ENCODE data around the gene AQP3. TPM values are rescaled to one million over a fixed set of nuclear protein-coding genes. Genes with fewer than 3 reads are reported as not detected.
A peak's percentile ranks its signal among the peaks of the same experiment; 100 is the strongest.
"Not testable (repeated sequence)": the region's sequence is repeated elsewhere in the genome, so short reads cannot be mapped to it uniquely, and the experiment has no call there.

The AQP3 gene
- total and polyA plus RNA-seq, 5 donors: 15.9 to 77.5 (median 18.7) TPM

- Histone ChIP-seq H3K27me3 (ENCODE audit: control insufficient read depth, insufficient read depth) (no peaks in the 10 kb centered on the region), H3K27ac (ENCODE audit: low read length) (no peak overlapping the region)
- WGBS: 82% methylated on average over 2 of the region's 2 CpGs
These were observed 16.0 kb downstream of the AQP3 start for GRCh38 chr9:33431420-33431819.

DNA sequence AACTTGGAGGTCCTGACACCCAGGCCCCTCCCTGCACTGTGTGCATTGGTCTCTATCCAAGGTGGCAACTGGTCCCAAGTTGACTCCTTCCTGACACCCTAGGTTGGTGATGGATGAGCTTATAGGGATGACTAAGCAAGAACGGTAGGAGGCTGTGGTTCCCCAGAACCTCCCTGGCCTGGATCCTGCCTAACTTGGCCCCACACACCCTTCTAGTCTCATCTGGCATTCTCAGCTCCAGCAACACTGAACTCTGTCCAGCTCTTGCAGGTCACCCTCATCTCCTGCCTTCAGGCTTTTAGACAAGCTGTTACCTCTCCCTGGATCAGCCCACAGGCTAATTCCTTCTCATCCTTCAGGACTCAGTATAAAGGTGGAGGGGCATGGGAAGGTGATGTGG is 16.5 kb downstream of the AQP3 start:
- Histone ChIP-seq H3K27me3 (ENCODE audit: control insufficient read depth, insufficient read depth) (no peaks in the 10 kb centered on the region), H3K9me3 (ENCODE audit: control insufficient read depth, low read length) (no peaks in the 10 kb centered on the region), H3K4me3 (ENCODE audit: low read length) (no peak overlapping the region), H3K27ac (ENCODE audit: low read length) (no peak overlapping the region), H3K4me1 (ENCODE audit: control insufficient read depth, insufficient read depth, low read length) (peaks cover 3% of the 10 kb centered on the region)
- 37% methylated on average over 1 of the region's 1 CpG for WGBS
- intact Hi-C loops (cut with DNase I): no loop called here
- no peak for ATAC-seq
- no peak for DNase-seq

More at GRCh38 chr9:33431420-33431819, 16.0 kb downstream of the AQP3 start:
- H3K4me3 ChIP-seq (ENCODE audit: low read length): no peak overlapping the region
- H3K9me3 ChIP-seq (ENCODE audit: control insufficient read depth, low read length): no peaks in the 10 kb centered on the region
- peaks cover 7% of the 10 kb centered on the region for H3K4me1 ChIP-seq (ENCODE audit: control insufficient read depth, insufficient read depth, low read length)
- ATAC-seq (no peak), DNase-seq (no peak)
- intact Hi-C loops (cut with DNase I): no loop called here

DNA sequence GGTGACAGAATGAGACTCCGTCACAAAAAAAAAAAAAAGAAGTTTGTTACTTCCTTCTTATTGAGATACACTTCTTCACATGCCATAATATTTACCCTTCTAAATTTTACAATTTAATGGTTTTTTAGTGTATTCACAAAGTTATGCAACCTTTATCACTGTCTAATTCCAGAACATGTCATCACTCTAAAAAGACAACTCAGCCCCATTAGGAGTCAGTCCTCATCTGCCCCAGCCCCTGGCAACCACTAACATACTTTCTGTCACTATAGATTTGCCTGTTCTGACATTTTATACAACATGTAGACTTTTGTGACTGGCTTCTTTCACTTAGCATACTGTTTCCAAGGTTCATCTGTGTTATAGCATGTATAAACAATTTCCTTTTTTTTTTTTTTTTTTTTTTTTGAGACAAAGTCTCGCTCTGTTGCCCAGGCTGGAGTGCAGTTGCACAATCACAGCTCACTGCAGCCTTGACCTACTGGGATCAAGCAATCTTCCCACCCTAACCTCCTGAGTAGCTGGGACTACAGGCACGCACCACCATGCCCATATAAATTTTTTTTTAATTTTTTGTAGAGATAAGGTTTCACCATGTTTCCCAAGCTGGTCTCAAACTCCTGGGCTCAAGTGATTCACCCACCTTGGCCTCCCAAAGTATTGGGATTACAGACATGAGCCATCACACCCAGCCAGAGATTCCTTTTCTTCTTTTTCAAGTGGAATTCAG is 18.0 kb downstream of the AQP3 start:
- intact Hi-C loops (cut with DNase I): no loop called here
- 64% methylated on average over 3 of the region's 3 CpGs for whole genome bisulfite sequencing
- no peak for DNase-seq
- Histone ChIP-seq H3K9me3 (ENCODE audit: control insufficient read depth, low read length) (no peaks in the 10 kb centered on the region), H3K4me3 (ENCODE audit: low read length) (no peak overlapping the region), H3K27me3 (ENCODE audit: control insufficient read depth, insufficient read depth) (no peaks in the 10 kb centered on the region), H3K27ac (ENCODE audit: low read length) (no peak overlapping the region), H3K4me1 (ENCODE audit: control insufficient read depth, insufficient read depth, low read length) (peaks cover 3% of the 10 kb centered on the region)
- no peak for ATAC-seq

GRCh38 chr9:33426843-33427293 is 20.5 kb downstream of the AQP3 start:
- intact Hi-C loops (cut with DNase I): no loop called here
- H3K27me3 ChIP-seq (ENCODE audit: control insufficient read depth, insufficient read depth): no peaks in the 10 kb centered on the region
- ATAC-seq (no peak), DNase-seq (no peak)
- 86% methylated on average over 7 of the region's 7 CpGs for WGBS
- H3K4me3 ChIP-seq (ENCODE audit: low read length): no peak overlapping the region
- H3K4me1 ChIP-seq (ENCODE audit: control insufficient read depth, insufficient read depth, low read length): peaks cover 3% of the 10 kb centered on the region
- no peak overlapping the region for H3K27ac ChIP-seq (ENCODE audit: low read length)
- H3K9me3 ChIP-seq (ENCODE audit: control insufficient read depth, low read length): no peaks in the 10 kb centered on the region

- H3K4me1 ChIP-seq (ENCODE audit: control insufficient read depth, insufficient read depth, low read length): no peaks in the 10 kb centered on the region
- H3K27ac ChIP-seq (ENCODE audit: low read length): no peak overlapping the region
- no peaks in the 10 kb centered on the region for H3K9me3 ChIP-seq (ENCODE audit: control insufficient read depth, low read length)
- 84% methylated on average over 4 of the region's 4 CpGs for WGBS
- no peak for ATAC-seq
- DNase-seq: no peak
- H3K4me3 ChIP-seq (ENCODE audit: low read length): no peak overlapping the region
- intact Hi-C loops (cut with DNase I): no loop called here
- H3K27me3 ChIP-seq (ENCODE audit: control insufficient read depth, insufficient read depth): no peaks in the 10 kb centered on the region
These were observed 22.3 kb downstream of the AQP3 start for GRCh38 chr9:33425128-33425533.

- DNase-seq; H3K4me3 ChIP-seq (ENCODE audit: low read length); H3K27ac ChIP-seq (ENCODE audit: low read length); H3K4me1 ChIP-seq (ENCODE audit: control insufficient read depth, insufficient read depth, low read length); H3K27me3 ChIP-seq (ENCODE audit: control insufficient read depth, insufficient read depth); H3K9me3 ChIP-seq (ENCODE audit: control insufficient read depth, low read length); intact Hi-C loops (cut with DNase I); ATAC-seq: not testable (repeated sequence)
- 96% methylated on average over 6 of the region's 6 CpGs for WGBS
These were observed 22.9 kb downstream of the AQP3 start for GRCh38 chr9:33424492-33424891.

GRCh38 chr9:33424043-33424442 is 23.4 kb downstream of the AQP3 start:
- 84% methylated on average over 7 of the region's 7 CpGs for WGBS
- H3K27ac ChIP-seq (ENCODE audit: low read length); H3K27me3 ChIP-seq (ENCODE audit: control insufficient read depth, insufficient read depth); H3K4me3 ChIP-seq (ENCODE audit: low read length); H3K9me3 ChIP-seq (ENCODE audit: control insufficient read depth, low read length); H3K4me1 ChIP-seq (ENCODE audit: control insufficient read depth, insufficient read depth, low read length); DNase-seq; ATAC-seq; intact Hi-C loops (cut with DNase I): not testable (repeated sequence)

- Histone ChIP-seq H3K4me1 (ENCODE audit: control insufficient read depth, insufficient read depth, low read length) (no peaks in the 10 kb centered on the region), H3K27ac (ENCODE audit: low read length) (no peak overlapping the region), H3K9me3 (ENCODE audit: control insufficient read depth, low read length) (no peaks in the 10 kb centered on the region), H3K27me3 (ENCODE audit: control insufficient read depth, insufficient read depth) (no peaks in the 10 kb centered on the region), H3K4me3 (ENCODE audit: low read length) (no peak overlapping the region)
- DNase-seq (no peak), ATAC-seq (no peak)
- intact Hi-C loops (cut with DNase I): loop anchor here in 1 of 4 donors (5.0 kb wide), 1 partner anchor 48 kb away; no protein-coding TSS in a partner anchor
- 72% methylated on average over 10 of the region's 10 CpGs for WGBS
These were observed 27.6 kb downstream of the AQP3 start for GRCh38 chr9:33419708-33420303.

GRCh38 chr9:33418090-33418489 is 29.3 kb downstream of the AQP3 start:
- H3K27ac ChIP-seq (ENCODE audit: low read length): no peak overlapping the region
- no peaks in the 10 kb centered on the region for H3K27me3 ChIP-seq (ENCODE audit: control insufficient read depth, insufficient read depth)
- no peak for DNase-seq
- intact Hi-C loops (cut with DNase I): loop anchor here in 1 of 4 donors (5.0 kb wide), 1 partner anchor 46 kb away; no protein-coding TSS in a partner anchor
- H3K4me1 ChIP-seq (ENCODE audit: control insufficient read depth, insufficient read depth, low read length): no peaks in the 10 kb centered on the region
- H3K9me3 ChIP-seq (ENCODE audit: control insufficient read depth, low read length): no peaks in the 10 kb centered on the region
- H3K4me3 ChIP-seq (ENCODE audit: low read length): no peak overlapping the region
- WGBS: 93% methylated on average over 8 of the region's 8 CpGs
- no peak for ATAC-seq

DNA sequence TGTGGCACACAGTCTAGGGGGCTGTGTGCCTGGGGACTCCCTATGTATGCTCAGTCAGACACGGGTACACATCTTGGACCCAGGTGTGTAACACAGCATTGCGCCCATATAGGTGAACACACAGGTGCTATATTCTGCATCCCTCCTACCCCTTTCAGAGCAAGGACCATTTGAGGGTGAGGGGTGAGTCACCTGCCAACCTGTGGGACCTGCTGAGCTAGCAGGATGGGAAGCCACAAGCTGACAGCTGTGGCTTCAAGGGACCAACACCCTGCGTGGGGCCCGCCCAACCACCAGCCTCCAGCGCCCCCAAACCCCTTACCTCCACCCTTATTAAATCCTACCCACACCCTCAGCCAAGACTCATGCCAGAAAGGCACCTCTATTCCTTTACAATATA is 30.4 kb downstream of the AQP3 start:
- Histone ChIP-seq H3K9me3 (ENCODE audit: control insufficient read depth, low read length) (no peaks in the 10 kb centered on the region), H3K27ac (ENCODE audit: low read length) (no peak overlapping the region), H3K4me3 (ENCODE audit: low read length) (no peak overlapping the region), H3K27me3 (ENCODE audit: control insufficient read depth, insufficient read depth) (no peaks in the 10 kb centered on the region), H3K4me1 (ENCODE audit: control insufficient read depth, insufficient read depth, low read length) (no peaks in the 10 kb centered on the region)
- intact Hi-C loops (cut with DNase I): loop anchor here in 1 of 4 donors (5.0 kb wide), 1 partner anchor 45 kb away; no protein-coding TSS in a partner anchor
- ATAC-seq (no peak), DNase-seq (no peak)
- 71% methylated on average over 5 of the region's 5 CpGs for WGBS

DNA sequence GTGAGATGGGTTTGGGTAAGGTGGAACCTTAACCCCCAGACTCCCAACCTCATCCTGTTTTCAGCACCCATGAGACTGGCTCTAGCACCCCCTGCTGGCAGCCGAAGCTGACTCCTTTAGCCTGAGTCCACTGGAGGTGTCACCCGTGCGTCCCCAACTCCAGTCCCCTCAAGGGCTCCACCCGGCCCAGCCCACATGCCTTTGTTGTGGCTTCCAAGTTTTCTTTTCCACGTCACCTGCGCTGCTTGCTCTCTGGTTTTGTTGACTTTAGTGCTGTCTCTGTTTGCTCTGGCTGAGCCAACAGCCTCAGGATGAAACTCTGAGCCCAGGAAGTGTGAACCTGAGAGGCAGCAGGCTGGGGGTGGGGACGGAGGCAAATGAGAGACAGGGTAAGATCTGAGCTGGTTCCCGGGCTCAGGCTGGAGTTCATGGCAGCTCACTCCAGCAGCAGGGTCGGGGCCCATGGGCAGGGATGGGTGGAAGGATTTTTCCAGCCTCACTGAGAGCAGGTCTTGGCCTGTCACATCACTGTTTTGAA is 31.8 kb downstream of the AQP3 start:
- WGBS: 30% methylated on average over 9 of the region's 9 CpGs
- Histone ChIP-seq H3K4me1 (ENCODE audit: control insufficient read depth, insufficient read depth, low read length) (no peaks in the 10 kb centered on the region), H3K27me3 (ENCODE audit: control insufficient read depth, insufficient read depth) (no peaks in the 10 kb centered on the region), H3K4me3 (ENCODE audit: low read length) (no peak overlapping the region), H3K9me3 (ENCODE audit: control insufficient read depth, low read length) (no peaks in the 10 kb centered on the region), H3K27ac (ENCODE audit: low read length) (no peak overlapping the region)
- intact Hi-C loops (cut with DNase I): loop anchor here in 3 of 4 donors (2.0 to 5.0 kb wide), 3 partner anchors 41 to 43 kb away; no protein-coding TSS in a partner anchor
- DNase-seq (peak; percentile 72 to 93 (median 88)), ATAC-seq (peak; percentile 79 to 80)

All from right cardiac atrium (tissue), 5 donors.